ENCODE data around the gene P3H3.

GRCh38 chr12:6843118-6843902, 15.1 kb downstream of the P3H3 start:
- no peak for TF ChIP-seq CTCF (IDR thresholded peaks at IDR 0.05)
- TF ChIP-seq REST (IDR thresholded peaks at IDR 0.05), result no peak

Data from A549 (cell line).